ENCODE results near the gene GALNT13.

Gene GALNT13

DNA sequence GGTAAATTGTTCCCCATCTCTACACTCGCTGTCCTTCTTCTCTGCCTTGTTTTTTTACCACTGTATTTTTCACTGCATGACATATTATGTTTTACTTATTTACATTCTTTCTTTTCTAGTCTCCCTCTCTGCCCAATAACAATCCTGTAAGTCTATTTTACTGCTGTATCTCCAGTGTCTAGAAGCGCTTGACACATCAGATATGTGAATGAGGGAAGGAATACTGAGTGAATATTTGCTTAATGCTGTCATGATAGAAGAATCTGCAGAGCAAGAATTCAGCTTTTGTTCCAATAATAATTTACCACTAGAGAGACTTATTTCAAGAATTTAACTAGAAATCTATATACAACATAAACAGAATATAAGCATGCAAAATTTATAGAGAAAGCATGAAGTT is 99.5 kb downstream of the GALNT13 start:
- Histone ChIP-seq H3K4me1 (ENCODE audit: low read length) (no peaks in the 10 kb centered on the region), H3K4me3 (ENCODE audit: low read length) (no peak overlapping the region), H4K20me1 (ENCODE audit: insufficient read depth, low read length) (no peaks in the 10 kb centered on the region), H2AFZ (ENCODE audit: low read length) (no peak overlapping the region), H3K9me3 (replicated peaks; ENCODE audit: insufficient read depth, low read length) (no peaks in the 10 kb centered on the region), H3K27me3 (replicated peaks; ENCODE audit: insufficient read depth, low read length) (no peaks in the 10 kb centered on the region), H3K9me2 (replicated peaks; ENCODE audit: insufficient read depth, low read length) (no peaks in the 10 kb centered on the region), H3K79me2 (ENCODE audit: low read length) (no peaks in the 10 kb centered on the region), H3K27ac (ENCODE audit: low read length) (no peak overlapping the region), H3K36me3 (replicated peaks; ENCODE audit: insufficient read depth, low read length) (no peaks in the 10 kb centered on the region), H3K4me2 (ENCODE audit: low read depth, low read length) (no peak overlapping the region), H3K9ac (ENCODE audit: low read length) (no peak overlapping the region), H3F3A (ENCODE audit: insufficient read depth, low read length) (no peaks in the 10 kb centered on the region)
- TF ChIP-seq EZH2phosphoT487 (IDR thresholded peaks at IDR 0.05; ENCODE audit: low read length) (no peak), EZH2 (optimal IDR thresholded peaks at IDR 0.05; ENCODE audit: low read depth, low read length) (no peak)
- TF ChIP-seq, protein P1, sequence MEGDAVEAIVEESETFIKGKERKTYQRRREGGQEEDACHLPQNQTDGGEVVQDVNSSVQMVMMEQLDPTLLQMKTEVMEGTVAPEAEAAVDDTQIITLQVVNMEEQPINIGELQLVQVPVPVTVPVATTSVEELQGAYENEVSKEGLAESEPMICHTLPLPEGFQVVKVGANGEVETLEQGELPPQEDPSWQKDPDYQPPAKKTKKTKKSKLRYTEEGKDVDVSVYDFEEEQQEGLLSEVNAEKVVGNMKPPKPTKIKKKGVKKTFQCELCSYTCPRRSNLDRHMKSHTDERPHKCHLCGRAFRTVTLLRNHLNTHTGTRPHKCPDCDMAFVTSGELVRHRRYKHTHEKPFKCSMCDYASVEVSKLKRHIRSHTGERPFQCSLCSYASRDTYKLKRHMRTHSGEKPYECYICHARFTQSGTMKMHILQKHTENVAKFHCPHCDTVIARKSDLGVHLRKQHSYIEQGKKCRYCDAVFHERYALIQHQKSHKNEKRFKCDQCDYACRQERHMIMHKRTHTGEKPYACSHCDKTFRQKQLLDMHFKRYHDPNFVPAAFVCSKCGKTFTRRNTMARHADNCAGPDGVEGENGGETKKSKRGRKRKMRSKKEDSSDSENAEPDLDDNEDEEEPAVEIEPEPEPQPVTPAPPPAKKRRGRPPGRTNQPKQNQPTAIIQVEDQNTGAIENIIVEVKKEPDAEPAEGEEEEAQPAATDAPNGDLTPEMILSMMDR (IDR thresholded peaks at IDR 0.05; ENCODE audit: low read length): no peak
- DNase-seq: no peak

DNA sequence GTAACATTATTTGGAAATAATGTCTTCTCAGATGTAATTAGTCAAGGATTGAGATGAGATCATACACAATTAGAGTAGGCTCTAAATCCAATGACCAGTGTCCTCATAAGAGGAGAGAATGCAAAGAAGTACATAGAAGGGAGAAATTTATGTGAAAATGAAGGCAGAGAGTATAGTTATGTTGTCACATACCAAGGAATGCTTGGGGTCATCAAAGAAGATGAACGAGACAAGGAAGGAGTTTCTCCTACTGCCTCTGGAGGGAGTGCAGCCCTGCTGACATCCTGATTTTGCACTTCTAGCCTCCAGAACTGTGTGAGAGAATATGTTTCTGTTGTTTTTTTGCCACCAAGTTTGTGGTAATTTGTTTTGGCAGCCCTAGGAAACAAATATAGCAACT is 100.1 kb downstream of the GALNT13 start:
- Histone ChIP-seq H3K9me2 (replicated peaks; ENCODE audit: insufficient read depth, low read length) (no peaks in the 10 kb centered on the region), H3K4me3 (ENCODE audit: low read length) (no peak overlapping the region), H3K27me3 (replicated peaks; ENCODE audit: insufficient read depth, low read length) (no peaks in the 10 kb centered on the region), H2AFZ (ENCODE audit: low read length) (no peak overlapping the region), H3K9ac (ENCODE audit: low read length) (no peak overlapping the region), H3K9me3 (replicated peaks; ENCODE audit: insufficient read depth, low read length) (no peaks in the 10 kb centered on the region), H4K20me1 (ENCODE audit: insufficient read depth, low read length) (no peaks in the 10 kb centered on the region), H3K27ac (ENCODE audit: low read length) (no peak overlapping the region), H3K4me1 (ENCODE audit: low read length) (no peaks in the 10 kb centered on the region), H3K4me2 (ENCODE audit: low read depth, low read length) (no peak overlapping the region), H3F3A (ENCODE audit: insufficient read depth, low read length) (no peaks in the 10 kb centered on the region), H3K79me2 (ENCODE audit: low read length) (no peaks in the 10 kb centered on the region), H3K36me3 (replicated peaks; ENCODE audit: insufficient read depth, low read length) (no peaks in the 10 kb centered on the region)
- TF ChIP-seq EZH2phosphoT487 (IDR thresholded peaks at IDR 0.05; ENCODE audit: low read length) (no peak), EZH2 (optimal IDR thresholded peaks at IDR 0.05; ENCODE audit: low read depth, low read length) (no peak)
- TF ChIP-seq, protein P1 (IDR thresholded peaks at IDR 0.05; ENCODE audit: low read length): no peak
- no peak for DNase-seq

DNA sequence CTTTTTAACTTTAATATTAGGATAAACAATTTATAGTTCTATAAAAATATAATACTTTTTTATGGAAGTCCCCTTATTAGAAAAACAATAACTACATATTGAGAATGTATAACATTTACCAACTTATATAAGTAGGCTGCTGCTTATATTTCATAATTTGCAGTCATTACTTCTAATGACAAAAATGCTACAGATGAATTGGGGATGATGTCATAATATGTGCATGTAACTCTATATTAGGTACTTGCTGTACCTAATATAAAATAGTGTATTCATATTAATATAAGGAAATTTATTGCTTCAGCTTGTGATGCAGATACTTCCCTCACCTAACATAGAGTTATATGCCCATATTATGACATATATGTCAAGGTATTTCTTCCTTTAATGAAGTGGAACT is 100.7 kb downstream of the GALNT13 start:
- Histone ChIP-seq H3K4me3 (ENCODE audit: low read length) (no peak overlapping the region), H4K20me1 (ENCODE audit: insufficient read depth, low read length) (no peaks in the 10 kb centered on the region), H3K27ac (ENCODE audit: low read length) (no peak overlapping the region), H3K27me3 (replicated peaks; ENCODE audit: insufficient read depth, low read length) (no peaks in the 10 kb centered on the region), H2AFZ (ENCODE audit: low read length) (no peak overlapping the region), H3K79me2 (ENCODE audit: low read length) (no peaks in the 10 kb centered on the region), H3K36me3 (replicated peaks; ENCODE audit: insufficient read depth, low read length) (no peaks in the 10 kb centered on the region), H3K9me3 (replicated peaks; ENCODE audit: insufficient read depth, low read length) (no peaks in the 10 kb centered on the region), H3K9me2 (replicated peaks; ENCODE audit: insufficient read depth, low read length) (no peaks in the 10 kb centered on the region), H3K4me2 (ENCODE audit: low read depth, low read length) (no peak overlapping the region), H3F3A (ENCODE audit: insufficient read depth, low read length) (no peaks in the 10 kb centered on the region), H3K4me1 (ENCODE audit: low read length) (no peaks in the 10 kb centered on the region), H3K9ac (ENCODE audit: low read length) (no peak overlapping the region)
- no peak for DNase-seq
- TF ChIP-seq, protein P1 (IDR thresholded peaks at IDR 0.05; ENCODE audit: low read length): no peak
- TF ChIP-seq EZH2 (optimal IDR thresholded peaks at IDR 0.05; ENCODE audit: low read depth, low read length) (no peak), EZH2phosphoT487 (IDR thresholded peaks at IDR 0.05; ENCODE audit: low read length) (no peak)

Data from MM.1S (cell line).